HFFc6 (cell line): Measurements from ENCODE around the gene NUDT16L1. TPM values are rescaled to one million over a fixed set of nuclear protein-coding genes. Genes with fewer than 3 reads are reported as not detected.
A peak's percentile ranks its signal among the peaks of the same experiment; 100 is the strongest.

Source experiments
- DNase-seq: peaks from one replicate; pipeline ENCODE4 v3.0.0-alpha.2; 2018
- H3K27ac Mint-ChIP-seq: 2 replicates; pipeline ENCODE4 v1.8.0; 2020; ENCODE audit warnings: mild to moderate bottlenecking, mixed read lengths
- H3K27me3 Mint-ChIP-seq: 2 replicates; pipeline ENCODE4 v1.8.0; 2021; ENCODE audit warnings: mild to moderate bottlenecking, moderate library complexity, mixed read lengths; ENCODE audit not compliant: insufficient read depth
- H3K36me3 Mint-ChIP-seq: 2 replicates; pipeline ENCODE4 v1.8.0; 2021; ENCODE audit warnings: low read depth, mixed read lengths
- H3K4me1 Mint-ChIP-seq: 2 replicates; pipeline ENCODE4 v1.8.0; 2020; ENCODE audit warnings: low read depth, mixed read lengths
- H3K4me3 Mint-ChIP-seq: 2 replicates; pipeline ENCODE4 v1.8.0; 2020; ENCODE audit warnings: mild to moderate bottlenecking, moderate library complexity, mixed read lengths
- H3K9me3 Mint-ChIP-seq: 2 replicates; pipeline ENCODE4 v1.8.0; 2020; ENCODE audit warnings: mild to moderate bottlenecking, mixed read lengths
- total RNA-seq, 6 experiments: library from RNA; stranded (reverse); fragmentation: NEBNext Ultra II Directional; extraction: Animal tissue kit (Norgen Biotek cat#: 25700); gene quantifications; 2 replicates in 1 of 6; 3 replicates in 5 of 6; pipeline ENCODE4 v1.2.3, GENCODE V29; 2021
- TF ChIP-seq, protein P1 (sequence below): fragments of 200-600 bp; sonication (generic); IDR thresholded peaks from 2 replicates; pipeline ENCODE4 v1.5.0; 2021; ENCODE audit warnings: antibody characterized with exemption, mild to moderate bottlenecking

Gene NUDT16L1
- total RNA-seq, 6 experiments from 2014 or later: 33.2 to 41.8 (median 34.3) TPM

GRCh38 chr16:4689091-4689671 is 4.2 kb upstream of the NUDT16L1 start:
- TF ChIP-seq, protein P1, sequence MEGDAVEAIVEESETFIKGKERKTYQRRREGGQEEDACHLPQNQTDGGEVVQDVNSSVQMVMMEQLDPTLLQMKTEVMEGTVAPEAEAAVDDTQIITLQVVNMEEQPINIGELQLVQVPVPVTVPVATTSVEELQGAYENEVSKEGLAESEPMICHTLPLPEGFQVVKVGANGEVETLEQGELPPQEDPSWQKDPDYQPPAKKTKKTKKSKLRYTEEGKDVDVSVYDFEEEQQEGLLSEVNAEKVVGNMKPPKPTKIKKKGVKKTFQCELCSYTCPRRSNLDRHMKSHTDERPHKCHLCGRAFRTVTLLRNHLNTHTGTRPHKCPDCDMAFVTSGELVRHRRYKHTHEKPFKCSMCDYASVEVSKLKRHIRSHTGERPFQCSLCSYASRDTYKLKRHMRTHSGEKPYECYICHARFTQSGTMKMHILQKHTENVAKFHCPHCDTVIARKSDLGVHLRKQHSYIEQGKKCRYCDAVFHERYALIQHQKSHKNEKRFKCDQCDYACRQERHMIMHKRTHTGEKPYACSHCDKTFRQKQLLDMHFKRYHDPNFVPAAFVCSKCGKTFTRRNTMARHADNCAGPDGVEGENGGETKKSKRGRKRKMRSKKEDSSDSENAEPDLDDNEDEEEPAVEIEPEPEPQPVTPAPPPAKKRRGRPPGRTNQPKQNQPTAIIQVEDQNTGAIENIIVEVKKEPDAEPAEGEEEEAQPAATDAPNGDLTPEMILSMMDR: no peak
- H3K4me1 Mint-ChIP-seq: peaks cover 7% of the 10 kb centered on the region
- no peak for DNase-seq
- H3K27me3 Mint-ChIP-seq: peaks cover 4% of the 10 kb centered on the region
- H3K9me3 Mint-ChIP-seq: no peaks in the 10 kb centered on the region
- H3K36me3 Mint-ChIP-seq: peaks cover 4% of the 10 kb centered on the region; the same call in 1 of the 2 replicates
- no peak overlapping the region for H3K4me3 Mint-ChIP-seq
- no peak overlapping the region for H3K27ac Mint-ChIP-seq

GRCh38 chr16:4689864-4690704 is 3.3 kb upstream of the NUDT16L1 start:
- Mint-ChIP-seq H3K36me3 (no peaks in the 10 kb centered on the region), H3K4me1 (peaks cover 11% of the 10 kb centered on the region), H3K4me3 (no peak overlapping the region), H3K27ac (no peak overlapping the region), H3K27me3 (peaks cover 7% of the 10 kb centered on the region), H3K9me3 (no peaks in the 10 kb centered on the region)
- no peak for DNase-seq
- TF ChIP-seq, protein P1: no peak

- Mint-ChIP-seq H3K27ac (peak overlapping the region; percentile 51; the same call in 1 of the 2 replicates), H3K9me3 (no peaks in the 10 kb centered on the region), H3K4me3 (no peak overlapping the region), H3K36me3 (no peaks in the 10 kb centered on the region; the same call in 1 of the 2 replicates), H3K27me3 (peaks cover 9% of the 10 kb centered on the region), H3K4me1 (peaks cover 16% of the 10 kb centered on the region)
- TF ChIP-seq, protein P1: no peak
- no peak for DNase-seq
Measured at GRCh38 chr16:4690946-4691665, 2.3 kb upstream of the NUDT16L1 start.

DNA sequence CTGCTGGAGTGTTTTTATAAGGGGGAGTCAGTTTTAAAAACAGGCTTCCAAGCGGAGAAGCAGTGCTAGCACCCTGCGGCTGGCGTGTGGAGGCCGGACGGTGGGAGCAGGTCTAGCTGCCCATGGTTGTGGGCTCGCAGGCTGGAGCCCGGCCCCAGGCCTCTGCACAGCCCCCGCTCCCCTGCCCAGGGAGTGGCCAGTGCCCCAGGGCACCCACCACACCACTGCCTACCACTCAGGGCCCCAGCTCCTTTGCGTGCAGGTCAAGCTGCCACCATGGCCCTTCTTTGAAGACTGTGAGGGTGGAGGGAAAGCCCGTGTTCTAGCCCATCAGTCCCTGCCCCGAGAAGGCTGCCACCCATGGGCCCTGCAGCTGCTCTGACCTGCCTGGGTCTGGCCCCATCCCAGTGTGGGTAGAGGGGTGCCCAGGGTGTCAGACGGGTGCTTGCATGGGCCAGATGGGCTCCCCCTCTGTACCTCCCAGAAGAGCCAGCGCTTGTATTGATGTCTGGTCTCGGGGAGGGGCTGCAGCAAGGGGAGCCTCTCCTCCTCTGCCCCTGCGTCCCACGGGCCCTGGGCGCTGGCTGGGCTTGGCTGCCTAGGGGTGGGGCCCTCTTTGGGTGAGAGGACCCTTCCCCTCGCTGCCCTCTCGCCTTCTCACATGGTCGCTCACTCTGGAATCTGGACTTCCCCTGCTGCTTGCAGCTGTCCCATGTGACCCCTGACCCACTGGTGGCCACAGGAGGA is 1.5 kb upstream of the NUDT16L1 start:
- Mint-ChIP-seq H3K4me3 (no peak overlapping the region), H3K27ac (peak overlapping the region; percentile 65), H3K4me1 (peaks cover 16% of the 10 kb centered on the region), H3K9me3 (no peaks in the 10 kb centered on the region), H3K27me3 (peaks cover 9% of the 10 kb centered on the region), H3K36me3 (no peaks in the 10 kb centered on the region; the same call in 1 of the 2 replicates)
- DNase-seq: no peak
- TF ChIP-seq, protein P1: no peak
